Measurements from ENCODE around the gene UBXN7. TPM values are rescaled to one million over a fixed set of nuclear protein-coding genes. Genes with fewer than 3 reads are reported as not detected.

The UBXN7 gene
- total and polyA plus RNA-seq, 2 of the 13 experiments (the other 11 are each of a cell fraction or from before 2014, with no cell fraction given) = 12.5 to 15.9 TPM

GRCh38 chr3:196317687-196318467 lies 114.3 kb downstream of the UBXN7 start, which contains the start of gene DYNLT2B (continued):
- TF ChIP-seq, protein P1, sequence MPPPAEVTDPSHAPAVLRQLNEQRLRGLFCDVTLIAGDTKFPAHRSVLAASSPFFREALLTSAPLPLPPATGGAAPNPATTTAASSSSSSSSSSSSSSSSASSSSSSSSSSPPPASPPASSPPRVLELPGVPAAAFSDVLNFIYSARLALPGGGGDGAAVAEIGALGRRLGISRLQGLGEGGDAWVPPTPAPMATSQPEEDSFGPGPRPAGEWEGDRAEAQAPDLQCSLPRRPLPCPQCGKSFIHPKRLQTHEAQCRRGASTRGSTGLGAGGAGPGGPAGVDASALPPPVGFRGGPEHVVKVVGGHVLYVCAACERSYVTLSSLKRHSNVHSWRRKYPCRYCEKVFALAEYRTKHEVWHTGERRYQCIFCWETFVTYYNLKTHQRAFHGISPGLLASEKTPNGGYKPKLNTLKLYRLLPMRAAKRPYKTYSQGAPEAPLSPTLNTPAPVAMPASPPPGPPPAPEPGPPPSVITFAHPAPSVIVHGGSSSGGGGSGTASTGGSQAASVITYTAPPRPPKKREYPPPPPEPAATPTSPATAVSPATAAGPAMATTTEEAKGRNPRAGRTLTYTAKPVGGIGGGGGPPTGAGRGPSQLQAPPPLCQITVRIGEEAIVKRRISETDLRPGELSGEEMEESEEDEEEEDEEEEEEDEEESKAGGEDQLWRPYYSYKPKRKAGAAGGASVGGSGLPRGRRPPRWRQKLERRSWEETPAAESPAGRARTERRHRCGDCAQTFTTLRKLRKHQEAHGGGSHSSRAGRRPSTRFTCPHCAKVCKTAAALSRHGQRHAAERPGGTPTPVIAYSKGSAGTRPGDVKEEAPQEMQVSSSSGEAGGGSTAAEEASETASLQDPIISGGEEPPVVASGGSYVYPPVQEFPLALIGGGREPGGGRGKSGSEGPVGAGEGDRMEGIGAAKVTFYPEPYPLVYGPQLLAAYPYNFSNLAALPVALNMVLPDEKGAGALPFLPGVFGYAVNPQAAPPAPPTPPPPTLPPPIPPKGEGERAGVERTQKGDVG (CRISPR knock-in tag; IDR thresholded peaks at IDR 0.05; ENCODE audit: borderline replicate concordance) = no peak
- TF ChIP-seq MLX (CRISPR knock-in tag; IDR thresholded peaks at IDR 0.05) (no peak), ZNF430 (CRISPR knock-in tag; IDR thresholded peaks at IDR 0.05) (peak; percentile 92), ZNF253 (CRISPR knock-in tag; IDR thresholded peaks at IDR 0.05; ENCODE audit: borderline replicate concordance) (no peak), KDM2A (CRISPR knock-in tag; IDR thresholded peaks at IDR 0.05; ENCODE audit: borderline replicate concordance, low read depth) (peak; percentile 84), ZC3H13 (CRISPR knock-in tag; IDR thresholded peaks at IDR 0.05) (peak; percentile 61; the same call in 1 of the 2 replicates), ZNF282 (IDR thresholded peaks at IDR 0.05; ENCODE audit: partially characterized antibody) (no peak), STAT6 (CRISPR knock-in tag; IDR thresholded peaks at IDR 0.05; ENCODE audit: borderline replicate concordance) (no peak), ZNF737 (CRISPR knock-in tag; IDR thresholded peaks at IDR 0.05; ENCODE audit: borderline replicate concordance) (0 out of 2 replicates have a peak, but pooled peaks have one; percentile 22), NFE2L2 (IDR thresholded peaks at IDR 0.05; ENCODE audit: low read length) (no peak), ZNF414 (CRISPR knock-in tag; IDR thresholded peaks at IDR 0.05) (0 out of 2 replicates have a peak, but pooled peaks have one; percentile 17), ZNF274 (CRISPR knock-in tag; IDR thresholded peaks at IDR 0.05) (no peak; the same call in 1 of the 2 replicates), ARHGAP35 (CRISPR knock-in tag; IDR thresholded peaks at IDR 0.05; ENCODE audit: borderline replicate concordance) (0 out of 2 replicates have a peak, but pooled peaks have one; percentile 32), CBFB (CRISPR knock-in tag; IDR thresholded peaks at IDR 0.05) (peak; percentile 61; the same call in 1 of the 2 replicates), PPARG (CRISPR knock-in tag; conservative IDR thresholded peaks at IDR 0.05) (no peak), ZNF510 (CRISPR knock-in tag; IDR thresholded peaks at IDR 0.05; ENCODE audit: low read depth) (0 out of 2 replicates have a peak, but pooled peaks have one; percentile 81), SMARCE1 (IDR thresholded peaks at IDR 0.05; ENCODE audit: borderline replicate concordance) (no peak), ATF7 (IDR thresholded peaks at IDR 0.05) (no peak), ATF7 (CRISPR knock-in tag; IDR thresholded peaks at IDR 0.05) (no peak), ZFP36L2 (CRISPR knock-in tag; IDR thresholded peaks at IDR 0.05) (no peak), ZNF333 (CRISPR knock-in tag; IDR thresholded peaks at IDR 0.05; ENCODE audit: borderline replicate concordance) (no peak), AKAP8 (CRISPR knock-in tag; IDR thresholded peaks at IDR 0.05) (no peak; the same call in 1 of the 2 replicates), ZBTB7B (CRISPR knock-in tag; IDR thresholded peaks at IDR 0.05) (peak; percentile 22), ZFY (CRISPR knock-in tag; IDR thresholded peaks at IDR 0.05) (peak; percentile 97)
